ENCODE measurements around the gene LDB3.
A peak's percentile ranks its signal among the peaks of the same experiment; 100 is the strongest.
"Not testable (repeated sequence)": the region's sequence is repeated elsewhere in the genome, so short reads cannot be mapped to it uniquely, and the experiment has no call there.

The LDB3 gene

GRCh38 chr10:86734207-86734988 lies 66.1 kb downstream of the LDB3 start:
- no peak for DNase-seq

- not testable (repeated sequence) for DNase-seq
Observed at GRCh38 chr10:86735278-86735677, 67.0 kb downstream of the LDB3 start.

GRCh38 chr10:86742230-86742629 lies 73.9 kb downstream of the LDB3 start:
- no peak for DNase-seq

GRCh38 chr10:86744067-86744725 lies 75.9 kb downstream of the LDB3 start:
- DNase-seq: no peak

- DNase-seq: no peak
Observed at GRCh38 chr10:86747796-86748581, 79.7 kb downstream of the LDB3 start.

GRCh38 chr10:86749854-86750253 lies 81.5 kb downstream of the LDB3 start:
- DNase-seq: no peak

GRCh38 chr10:86751477-86751876 lies 83.2 kb downstream of the LDB3 start:
- no peak for DNase-seq

- DNase-seq: no peak
Observed at GRCh38 chr10:86752311-86752710, 84.0 kb downstream of the LDB3 start.

GRCh38 chr10:86753051-86753450 lies 84.7 kb downstream of the LDB3 start:
- no peak for DNase-seq

GRCh38 chr10:86753638-86754434 lies 85.5 kb downstream of the LDB3 start:
- no peak for DNase-seq

- DNase-seq: no peak
Observed at GRCh38 chr10:86755454-86755739, 87.1 kb downstream of the LDB3 start.

GRCh38 chr10:86755740-86756510 lies 87.6 kb downstream of the LDB3 start:
- peak; percentile 41 to 71 for DNase-seq

- DNase-seq: no peak
Observed at GRCh38 chr10:86756511-86757112, 88.3 kb downstream of the LDB3 start, which contains the start of gene BMPR1A. TSS of gene BMPR1A (plus strand) at chr10:86756619. CDS start at chr10:86876019, 119,400 bp downstream.

- no peak for DNase-seq
Observed at GRCh38 chr10:86757113-86757972, 89.0 kb downstream of the LDB3 start.

GRCh38 chr10:86758189-86759072 lies 90.1 kb downstream of the LDB3 start:
- no peak for DNase-seq

GRCh38 chr10:86759073-86759672 lies 90.9 kb downstream of the LDB3 start:
- DNase-seq: no peak

- DNase-seq: no peak
Observed at GRCh38 chr10:86763404-86763803, 95.1 kb downstream of the LDB3 start.

- DNase-seq: no peak
Observed at GRCh38 chr10:86765548-86765947, 97.2 kb downstream of the LDB3 start.

- DNase-seq: no peak
Observed at GRCh38 chr10:86768412-86769062, 100.2 kb downstream of the LDB3 start.

Data from SHP77 (cell line).